T-helper 22 cell (primary cell): ENCODE measurements around the gene ENO3.

Source experiments
- DNase-seq: peaks from one replicate; pipeline ENCODE4 v3.0.0-alpha.2; 2020; ENCODE audit warnings: low read depth

The ENO3 gene

GRCh38 chr17:4973256-4974114, 22.6 kb downstream of the ENO3 start:
- no peak for DNase-seq

GRCh38 chr17:4974115-4974670, 23.3 kb downstream of the ENO3 start:
- DNase-seq: no peak

DNA sequence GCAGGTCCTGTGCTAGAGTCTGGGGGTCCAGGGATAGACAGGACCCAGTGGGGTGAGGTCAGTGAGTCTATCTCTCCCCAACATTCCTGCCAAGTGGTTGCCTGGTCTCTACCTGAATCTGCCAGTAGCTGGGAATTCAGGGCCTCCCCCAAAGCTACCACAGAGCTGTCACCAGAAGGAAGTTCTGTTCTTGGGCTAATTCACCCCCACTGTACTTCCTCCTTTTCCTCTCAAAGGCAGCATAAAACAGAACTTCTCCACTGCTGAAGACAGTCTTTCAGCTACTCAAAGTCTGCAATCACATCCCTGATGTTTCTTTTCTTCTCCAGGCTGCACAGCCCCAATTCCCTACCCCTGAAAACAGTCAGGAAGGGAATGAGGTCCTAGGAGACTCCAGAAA, 27.8 kb downstream of the ENO3 start:
- no peak for DNase-seq

DNA sequence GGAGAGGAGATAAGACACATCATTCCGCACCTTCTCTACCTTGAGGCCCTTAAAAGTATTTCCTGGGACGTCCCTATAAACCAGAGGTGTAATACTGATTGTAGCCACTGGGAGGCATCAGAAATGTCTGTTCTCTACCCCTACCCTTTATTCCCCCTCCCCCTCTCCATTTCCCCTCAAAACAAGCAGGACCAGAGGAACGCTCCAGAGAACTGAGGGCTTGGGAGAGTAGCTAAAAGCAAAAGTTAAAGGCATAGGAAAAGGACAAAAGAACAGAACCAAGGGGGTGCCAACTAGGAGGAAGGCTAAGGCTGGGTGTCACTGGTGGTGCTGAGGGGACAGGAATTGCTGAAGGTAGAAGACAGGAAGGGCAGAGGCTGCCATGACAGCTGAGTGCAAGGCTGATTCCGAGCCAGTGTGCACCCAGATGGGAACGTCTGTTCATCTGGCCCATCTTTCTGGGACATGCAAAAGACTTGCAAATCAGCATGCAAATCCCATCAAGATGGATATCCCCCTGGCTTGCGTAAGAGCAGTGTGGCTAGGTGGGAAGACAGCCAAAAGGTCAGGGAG, 29.8 kb downstream of the ENO3 start:
- DNase-seq: no peak

- DNase-seq: no peak
Measured at GRCh38 chr17:4982305-4982704, 31.4 kb downstream of the ENO3 start.

DNA sequence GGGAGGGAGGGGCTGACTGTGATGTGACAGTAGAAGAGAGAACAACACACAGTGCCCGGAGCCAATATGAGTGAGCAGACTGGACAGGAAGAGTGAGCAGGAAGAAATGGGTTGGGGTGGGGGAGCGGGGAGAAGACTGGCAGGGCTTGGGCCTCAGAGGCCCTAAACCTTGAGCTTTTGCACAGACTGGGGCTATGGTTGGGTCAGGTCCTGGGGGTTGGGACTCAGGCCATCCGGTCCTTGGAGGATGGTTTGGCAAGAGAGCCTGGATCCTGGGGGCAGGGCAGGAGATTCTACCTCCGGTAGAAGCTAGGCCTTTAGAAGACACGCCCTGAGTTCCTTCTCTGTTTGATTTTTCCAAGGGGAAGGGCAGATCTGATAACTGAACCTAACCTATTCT, 35.5 kb downstream of the ENO3 start:
- DNase-seq: no peak

- DNase-seq: peak; percentile 88
Measured at GRCh38 chr17:4986951-4987766, 36.2 kb downstream of the ENO3 start, which contains the start of gene CAMTA2. TSS of gene CAMTA2 (minus strand) at chr17:4987675. CDS start at chr17:4986222, 1,453 bp downstream.

- DNase-seq: no peak
Measured at GRCh38 chr17:4987767-4988567, 37.0 kb downstream of the ENO3 start.

- DNase-seq: no peak
Measured at GRCh38 chr17:4994081-4994595, 43.2 kb downstream of the ENO3 start.

- peak; percentile 79 for DNase-seq
Measured at GRCh38 chr17:4997302-4998026, 46.5 kb downstream of the ENO3 start, which contains the start of the genes INCA1 and KIF1C. TSS of gene INCA1 (minus strand) at chr17:4997522. CDS start at chr17:4994437, 3,085 bp downstream. TSS of gene KIF1C (plus strand) at chr17:4997950. CDS start at chr17:5000247, 2,297 bp downstream.

GRCh38 chr17:4998027-4998731, 47.3 kb downstream of the ENO3 start:
- no peak for DNase-seq

DNA sequence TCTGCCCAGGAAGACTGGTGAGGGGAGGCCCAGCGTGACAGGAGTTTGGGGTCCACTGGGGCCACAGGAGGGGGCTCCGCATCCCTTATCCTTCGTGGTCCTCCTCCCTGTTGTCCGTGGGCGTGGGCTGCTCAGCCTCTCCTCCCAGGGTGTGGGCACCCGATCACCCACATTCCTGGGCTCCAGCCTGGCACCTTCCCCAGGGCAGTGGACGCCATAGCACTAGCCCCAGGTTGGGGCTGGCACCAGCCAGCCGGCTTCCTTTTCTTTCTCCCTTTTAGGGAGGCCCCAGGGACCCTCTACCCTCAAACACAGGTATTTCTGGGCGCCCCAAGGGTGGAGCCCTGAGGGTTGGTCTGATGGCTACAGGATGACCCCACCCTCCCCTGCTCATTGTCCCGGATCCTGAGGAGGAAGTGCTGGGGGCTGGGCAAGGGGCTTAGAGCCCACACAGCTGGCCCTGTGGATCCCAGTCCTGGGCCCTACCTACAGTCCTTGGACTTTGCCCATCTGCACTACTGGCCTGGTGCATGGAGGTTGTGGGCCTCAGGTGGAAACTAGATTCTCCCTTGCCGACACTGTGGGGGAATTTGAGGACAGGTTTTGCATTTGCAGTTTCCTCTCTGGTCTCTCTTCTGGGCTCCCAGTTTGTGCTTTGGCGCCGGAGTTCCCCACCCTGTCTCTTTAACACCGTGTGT, 48.0 kb downstream of the ENO3 start:
- DNase-seq: no peak

DNA sequence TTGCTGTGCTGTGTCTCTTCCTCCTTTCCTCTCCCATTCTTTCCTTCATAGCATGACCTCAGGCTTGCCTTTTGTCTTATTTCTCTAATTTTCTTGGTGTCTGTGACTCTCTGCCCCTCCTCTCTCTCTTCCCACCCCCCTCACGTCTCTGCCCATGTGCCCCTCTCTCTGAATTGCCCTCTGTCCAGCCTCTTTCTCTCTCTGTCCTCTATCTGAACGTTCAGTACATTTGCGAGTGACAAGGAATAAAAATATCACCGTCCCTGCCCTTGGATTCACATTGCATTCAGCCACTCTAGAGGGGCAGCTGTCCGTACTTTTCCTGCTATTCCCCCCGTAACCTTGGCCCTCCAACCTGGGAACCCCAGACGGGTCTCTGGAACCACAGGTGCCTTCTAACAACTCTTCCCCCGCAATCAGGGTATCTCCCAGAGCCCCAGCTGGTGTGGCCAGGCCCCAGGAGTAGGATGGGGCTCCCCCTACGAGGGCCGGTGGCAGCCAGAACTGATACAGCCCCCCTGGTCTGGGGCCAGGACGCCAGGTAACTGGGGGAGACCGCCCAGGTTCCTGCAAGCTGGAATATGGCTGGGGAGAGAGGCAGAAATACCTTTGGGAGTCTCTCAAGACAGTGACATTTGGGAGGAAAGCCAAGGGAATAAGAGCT, 48.6 kb downstream of the ENO3 start:
- no peak for DNase-seq

DNA sequence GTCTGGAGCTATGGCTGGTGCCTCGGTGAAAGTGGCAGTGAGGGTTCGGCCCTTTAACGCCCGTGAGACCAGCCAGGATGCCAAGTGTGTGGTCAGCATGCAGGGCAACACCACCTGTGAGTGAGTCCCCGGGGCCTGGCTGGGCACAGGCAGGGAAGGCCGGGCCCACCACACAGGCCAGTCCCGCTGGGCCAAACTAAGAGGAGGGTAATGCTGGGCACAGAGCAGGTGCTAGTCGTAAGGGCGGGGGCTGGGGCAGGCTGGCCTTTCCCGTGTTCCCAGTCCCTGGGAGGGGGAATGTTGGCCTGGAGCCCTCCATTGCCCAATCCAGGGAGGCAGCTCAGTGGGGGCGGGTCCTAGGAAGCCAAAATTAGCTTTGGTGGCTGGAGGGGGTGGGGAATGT, 49.3 kb downstream of the ENO3 start:
- DNase-seq: no peak

- DNase-seq: no peak
Measured at GRCh38 chr17:5002121-5002788, 51.3 kb downstream of the ENO3 start.

- DNase-seq: no peak
Measured at GRCh38 chr17:5003214-5003867, 52.4 kb downstream of the ENO3 start.
